Measurements from ENCODE around the gene GNB1. TPM values are rescaled to one million over a fixed set of nuclear protein-coding genes. Genes with fewer than 3 reads are reported as not detected.

GNB1 gene
- total RNA-seq, 4 donors from 2014 or later: 112 to 266 (median 236) TPM

DNA sequence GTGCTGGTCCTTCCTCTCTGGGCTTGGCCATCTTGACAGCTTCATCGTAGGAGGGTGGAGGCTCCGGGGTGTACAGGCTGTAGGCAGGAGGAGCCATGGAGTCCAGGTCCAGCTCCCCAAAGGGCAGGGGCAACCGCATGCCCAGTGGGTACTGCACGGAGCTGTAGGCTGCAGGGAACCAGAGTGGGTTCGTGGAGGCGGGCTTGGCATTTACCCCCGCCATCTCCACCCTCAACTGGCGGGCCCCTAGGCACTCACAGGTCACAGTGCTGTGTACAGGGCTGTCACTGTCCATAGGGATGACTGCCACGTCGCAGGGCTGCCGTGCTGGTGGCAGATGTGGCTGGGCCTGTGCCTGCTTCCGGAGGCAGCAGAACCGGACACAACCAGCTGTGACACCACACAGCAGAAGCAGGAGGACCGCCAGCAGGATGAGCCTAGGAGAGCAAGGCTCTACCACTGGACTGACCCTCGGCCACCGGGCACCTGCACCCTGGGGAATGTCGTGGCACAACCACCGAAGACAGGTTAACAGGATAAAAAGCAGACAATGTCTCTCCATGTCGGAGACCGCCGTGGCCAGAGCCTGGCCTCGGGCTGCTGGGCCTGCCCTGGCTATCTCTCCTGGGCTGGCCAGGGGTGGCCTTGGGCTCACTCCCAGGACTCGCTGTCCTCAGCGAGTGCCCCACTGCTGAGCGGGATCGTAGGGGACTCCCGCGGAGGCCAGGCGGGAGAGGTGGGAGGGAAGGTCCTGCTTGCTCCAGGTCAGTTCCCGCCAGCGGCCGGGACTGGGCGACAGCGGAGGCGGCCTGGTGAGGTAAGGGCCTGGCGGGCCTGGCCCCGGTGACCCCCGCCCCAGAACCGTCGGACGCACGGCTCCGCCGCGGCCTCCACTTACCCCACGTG is 27.4 kb upstream of the GNB1 start:
- Histone ChIP-seq H3K4me1 (peaks cover 8 to 24% (median 12%) of the 10 kb centered on the region in 4 donors), H3K27ac (peak overlapping the region; percentile 47 to 68 (median 61)), H3K4me3 (peak overlapping the region; percentile 50 to 58 (median 54)), H3K27me3 (no peaks in the 10 kb centered on the region), H3K9me3 (no peaks in the 10 kb centered on the region), H3K36me3 (no peaks in the 10 kb centered on the region)
- TF ChIP-seq, protein P1, sequence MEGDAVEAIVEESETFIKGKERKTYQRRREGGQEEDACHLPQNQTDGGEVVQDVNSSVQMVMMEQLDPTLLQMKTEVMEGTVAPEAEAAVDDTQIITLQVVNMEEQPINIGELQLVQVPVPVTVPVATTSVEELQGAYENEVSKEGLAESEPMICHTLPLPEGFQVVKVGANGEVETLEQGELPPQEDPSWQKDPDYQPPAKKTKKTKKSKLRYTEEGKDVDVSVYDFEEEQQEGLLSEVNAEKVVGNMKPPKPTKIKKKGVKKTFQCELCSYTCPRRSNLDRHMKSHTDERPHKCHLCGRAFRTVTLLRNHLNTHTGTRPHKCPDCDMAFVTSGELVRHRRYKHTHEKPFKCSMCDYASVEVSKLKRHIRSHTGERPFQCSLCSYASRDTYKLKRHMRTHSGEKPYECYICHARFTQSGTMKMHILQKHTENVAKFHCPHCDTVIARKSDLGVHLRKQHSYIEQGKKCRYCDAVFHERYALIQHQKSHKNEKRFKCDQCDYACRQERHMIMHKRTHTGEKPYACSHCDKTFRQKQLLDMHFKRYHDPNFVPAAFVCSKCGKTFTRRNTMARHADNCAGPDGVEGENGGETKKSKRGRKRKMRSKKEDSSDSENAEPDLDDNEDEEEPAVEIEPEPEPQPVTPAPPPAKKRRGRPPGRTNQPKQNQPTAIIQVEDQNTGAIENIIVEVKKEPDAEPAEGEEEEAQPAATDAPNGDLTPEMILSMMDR (IDR thresholded peaks at IDR 0.05): no peak
- TF ChIP-seq POLR2A (IDR thresholded peaks at IDR 0.05): no peak
- DNase-seq: no peak

DNA sequence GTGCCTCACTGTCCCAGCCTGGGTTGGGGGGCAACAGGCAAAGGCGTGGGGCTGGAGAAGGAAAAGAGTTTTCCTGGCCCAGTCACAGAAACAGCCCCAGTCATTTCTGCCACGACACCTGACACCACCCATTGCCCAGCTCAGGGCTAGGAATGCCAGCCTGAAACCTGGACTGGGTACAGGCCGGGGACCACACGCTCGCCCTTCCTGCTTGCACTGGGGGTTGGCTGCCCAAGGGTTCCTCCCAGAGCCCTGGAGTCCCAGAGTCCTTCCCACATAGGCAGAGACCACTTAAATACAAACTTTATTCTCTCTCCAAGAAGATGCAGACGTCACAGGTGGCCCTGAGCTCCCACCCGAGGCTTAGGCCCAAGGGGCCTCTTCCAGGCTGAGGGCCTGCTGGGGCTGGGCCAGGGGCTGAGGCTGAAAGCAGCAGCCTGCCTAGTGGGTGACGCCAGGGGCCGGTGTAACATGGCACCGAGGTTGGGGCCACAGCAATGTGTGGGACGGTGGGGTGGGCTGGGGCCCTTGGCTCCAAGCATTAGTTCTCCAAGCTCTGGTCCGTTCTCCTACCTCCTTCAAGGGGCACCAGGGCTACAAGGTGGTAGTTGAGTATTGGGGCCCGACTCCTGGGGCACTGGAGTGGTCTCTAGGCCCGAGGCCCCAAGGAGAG is 26.6 kb upstream of the GNB1 start:
- DNase-seq: no peak
- Histone ChIP-seq H3K27ac (no peak overlapping the region), H3K4me3 (no peak overlapping the region)

DNA sequence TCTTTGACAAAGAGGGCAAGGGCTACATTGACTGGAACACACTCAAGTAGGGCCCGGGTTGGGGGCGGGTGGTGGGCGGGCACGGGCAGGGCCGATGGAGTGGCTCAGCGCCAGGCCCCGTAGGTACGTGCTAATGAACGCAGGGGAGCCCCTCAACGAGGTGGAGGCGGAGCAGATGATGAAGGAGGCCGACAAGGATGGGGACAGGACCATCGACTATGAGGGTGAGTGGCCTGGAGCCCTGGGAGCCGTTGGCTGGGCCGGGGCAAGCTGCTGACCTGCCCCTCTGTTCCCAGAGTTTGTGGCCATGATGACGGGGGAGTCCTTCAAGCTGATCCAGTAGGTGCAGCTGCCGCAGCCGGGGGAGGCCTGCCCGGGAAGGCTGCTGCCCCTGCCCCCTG is 26.0 kb upstream of the GNB1 start:
- TF ChIP-seq, protein P1 (IDR thresholded peaks at IDR 0.05): no peak
- TF ChIP-seq POLR2A (IDR thresholded peaks at IDR 0.05): no peak
- Histone ChIP-seq H3K27ac (no peak overlapping the region), H3K27me3 (no peaks in the 10 kb centered on the region), H3K9me3 (no peaks in the 10 kb centered on the region), H3K4me3 (no peak overlapping the region), H3K4me1 (peaks cover 7 to 15% (median 11%) of the 10 kb centered on the region in 4 donors), H3K36me3 (no peaks in the 10 kb centered on the region)
- no peak for DNase-seq

More for the DNA sequence above, 26.6 kb upstream of the GNB1 start:
- H3K9me3 ChIP-seq: no peaks in the 10 kb centered on the region
- no peaks in the 10 kb centered on the region for H3K36me3 ChIP-seq
- H3K4me1 ChIP-seq: peaks cover 7 to 16% (median 11%) of the 10 kb centered on the region in 4 donors
- H3K27me3 ChIP-seq: no peaks in the 10 kb centered on the region
- TF ChIP-seq, protein P1 (IDR thresholded peaks at IDR 0.05): no peak

DNA sequence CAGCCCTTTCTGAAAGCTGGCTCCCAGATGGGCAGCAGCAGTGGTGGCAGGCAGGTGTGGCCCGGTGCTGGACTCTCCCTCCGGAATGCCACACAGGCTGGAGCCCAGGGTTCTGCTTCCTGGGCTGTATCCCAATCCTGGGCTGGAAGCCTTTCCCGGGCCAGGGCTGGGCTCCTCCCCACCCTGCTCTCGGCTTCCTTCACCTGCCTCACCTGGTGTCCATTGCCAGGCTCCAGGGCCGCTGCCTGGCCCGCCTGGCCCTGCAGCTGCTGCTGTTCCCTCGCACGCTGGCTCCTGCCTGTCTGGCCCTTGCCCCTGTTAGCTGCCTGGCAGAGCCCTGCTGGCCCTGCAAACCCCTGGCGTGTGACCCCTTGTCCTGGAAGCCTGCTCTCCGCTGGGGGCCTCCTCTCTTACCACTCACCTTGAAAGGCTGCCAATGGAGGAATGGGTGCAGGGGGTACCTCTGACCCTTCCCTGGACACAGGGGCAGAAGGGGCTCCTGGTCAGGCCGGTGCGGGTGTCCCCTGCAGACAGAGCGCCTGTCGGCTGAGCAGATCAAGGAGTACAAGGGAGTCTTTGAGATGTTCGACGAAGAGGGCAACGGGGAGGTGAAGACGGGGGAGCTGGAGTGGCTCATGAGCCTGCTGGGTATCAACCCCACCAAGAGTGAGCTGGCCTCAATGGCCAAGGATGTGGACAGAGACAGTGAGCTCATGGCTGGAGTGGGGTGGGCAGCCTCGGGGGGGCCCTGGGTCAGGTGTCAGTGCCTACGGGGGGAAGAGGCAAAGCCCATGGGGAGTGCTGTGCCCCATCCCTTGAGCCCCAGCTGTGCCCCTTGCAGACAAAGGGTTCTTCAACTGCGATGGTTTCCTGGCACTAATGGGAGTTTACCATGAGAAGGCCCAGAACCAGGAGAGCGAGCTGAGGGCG is 25.3 kb upstream of the GNB1 start:
- Histone ChIP-seq H3K27ac (no peak overlapping the region), H3K36me3 (no peaks in the 10 kb centered on the region), H3K9me3 (no peaks in the 10 kb centered on the region), H3K4me1 (peaks cover 7 to 15% (median 11%) of the 10 kb centered on the region in 4 donors), H3K4me3 (no peak overlapping the region), H3K27me3 (no peaks in the 10 kb centered on the region)
- no peak for DNase-seq
- TF ChIP-seq POLR2A (IDR thresholded peaks at IDR 0.05): no peak
- TF ChIP-seq, protein P1 (IDR thresholded peaks at IDR 0.05): no peak
